GM15510 (cell line): Measurements from ENCODE around the gene POC1B.

ENCODE experiments used
- POLR2A ChIP-seq: IDR thresholded peaks from 3 replicates; pipeline ENCODE4 v1.6.1; 2011; ENCODE audit warnings: borderline replicate concordance; ENCODE audit not compliant: insufficient read length; ENCODE audit errors: extremely low read depth

POC1B gene

GRCh38 chr12:89523393-89523792, 2.5 kb downstream of the POC1B start:
- no peak for TF ChIP-seq POLR2A

DNA sequence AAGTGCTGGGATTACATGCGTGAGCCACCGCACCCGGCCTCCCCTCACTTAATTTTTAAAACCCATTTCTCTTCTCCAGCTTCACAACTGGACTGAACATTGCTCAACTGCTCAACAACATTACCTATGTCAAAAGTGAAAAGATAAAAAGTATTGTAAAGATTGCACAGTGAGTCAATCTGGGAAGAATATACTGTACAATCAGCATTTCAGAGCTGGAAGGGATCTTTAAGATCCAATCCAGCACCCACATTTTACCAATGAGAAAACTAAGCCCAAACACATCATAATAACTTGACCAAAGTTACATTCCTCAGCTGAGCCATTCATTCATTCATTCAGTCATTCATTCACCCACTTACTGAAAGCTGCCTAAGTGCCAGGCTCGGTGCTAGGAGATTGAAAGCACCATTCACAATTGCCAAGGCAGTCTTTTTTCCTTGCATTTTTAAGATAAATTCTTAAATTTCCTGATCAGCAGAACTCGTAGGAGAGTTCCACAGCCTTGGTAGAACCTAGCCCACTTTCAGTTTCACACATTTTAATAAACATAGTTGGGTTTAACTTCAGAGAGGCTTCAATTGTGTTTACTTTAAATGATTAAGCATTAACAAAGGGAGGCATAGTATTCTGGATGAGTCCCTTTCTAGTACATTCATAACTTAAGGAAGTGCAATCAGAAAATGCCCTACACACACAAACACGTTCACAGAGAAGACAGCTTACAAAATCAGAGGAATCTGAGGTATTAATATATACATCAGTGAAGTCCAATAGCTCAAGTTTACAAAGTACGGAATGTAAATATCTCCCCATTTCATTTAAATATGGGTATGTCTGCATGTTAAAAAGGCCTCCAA, 4.3 kb downstream of the POC1B start:
- TF ChIP-seq POLR2A, result no peak

GRCh38 chr12:89517720-89518119, 8.1 kb downstream of the POC1B start:
- no peak for TF ChIP-seq POLR2A

GRCh38 chr12:89516633-89517032, 9.2 kb downstream of the POC1B start:
- TF ChIP-seq POLR2A, result no peak

GRCh38 chr12:89514751-89515150, 11.1 kb downstream of the POC1B start:
- TF ChIP-seq POLR2A, result no peak

GRCh38 chr12:89513544-89513943, 12.3 kb downstream of the POC1B start:
- TF ChIP-seq POLR2A, result no peak

DNA sequence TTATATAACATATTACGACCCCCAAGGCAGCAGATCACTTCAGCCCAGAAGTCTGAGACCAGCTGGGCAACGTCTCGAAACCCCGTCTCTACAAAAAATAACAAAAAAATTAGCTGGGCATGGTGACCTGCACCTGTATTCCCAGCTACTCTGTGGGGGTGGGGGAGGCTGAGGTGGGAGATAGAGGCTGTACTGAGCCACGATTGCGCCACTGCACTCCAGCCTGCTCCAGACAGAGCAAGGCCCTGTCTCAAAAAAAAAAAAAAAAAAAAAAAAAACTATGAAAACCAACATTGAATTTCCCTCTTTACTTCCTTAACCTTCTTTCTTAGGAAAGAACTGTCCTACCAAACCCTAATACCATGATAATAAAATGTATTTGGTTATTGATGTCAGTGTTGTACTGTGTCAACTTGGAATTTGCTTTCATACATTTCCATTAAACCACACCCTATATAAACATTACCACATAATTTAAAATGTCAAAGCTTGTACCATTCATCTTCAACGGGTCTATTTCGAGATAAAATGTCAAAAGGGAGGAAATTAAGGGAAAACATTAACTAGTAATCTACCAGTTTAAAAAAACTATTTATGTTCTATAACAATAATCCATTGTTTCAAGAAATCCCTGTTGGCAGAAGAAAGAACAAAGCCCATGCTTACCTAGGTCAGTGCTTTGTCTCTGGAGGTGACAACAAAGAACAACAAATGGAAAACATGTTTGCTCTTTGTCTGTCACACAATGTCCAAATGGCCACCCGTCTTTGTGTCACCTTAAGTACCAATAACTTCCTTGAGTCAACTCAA, 18.6 kb downstream of the POC1B start:
- TF ChIP-seq POLR2A, result no peak

DNA sequence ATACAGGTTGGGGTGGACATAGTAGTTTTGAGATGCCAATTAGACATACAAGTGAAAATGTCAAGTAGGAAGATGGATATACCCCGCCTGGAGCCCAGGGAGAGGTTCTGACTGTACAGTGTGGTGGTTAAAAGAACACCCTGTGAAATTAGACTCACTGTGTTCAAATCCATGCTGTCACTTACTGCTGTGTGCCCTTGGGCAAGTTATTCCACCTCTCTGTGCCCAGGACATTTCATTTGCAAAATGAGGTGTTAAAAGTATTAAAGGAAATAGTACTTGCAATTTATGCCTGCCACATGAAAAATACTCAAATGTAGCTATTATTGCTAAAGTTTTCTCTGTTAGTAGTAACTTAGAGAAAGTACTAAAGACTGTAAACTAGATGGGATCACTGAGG, 19.8 kb downstream of the POC1B start:
- TF ChIP-seq POLR2A, result no peak

- no peak for TF ChIP-seq POLR2A
These were observed 21.1 kb downstream of the POC1B start for GRCh38 chr12:89504560-89505346.

- no peak for TF ChIP-seq POLR2A
These were observed 24.1 kb downstream of the POC1B start for GRCh38 chr12:89501793-89502192.

GRCh38 chr12:89499857-89500256, 26.0 kb downstream of the POC1B start:
- TF ChIP-seq POLR2A, result no peak

DNA sequence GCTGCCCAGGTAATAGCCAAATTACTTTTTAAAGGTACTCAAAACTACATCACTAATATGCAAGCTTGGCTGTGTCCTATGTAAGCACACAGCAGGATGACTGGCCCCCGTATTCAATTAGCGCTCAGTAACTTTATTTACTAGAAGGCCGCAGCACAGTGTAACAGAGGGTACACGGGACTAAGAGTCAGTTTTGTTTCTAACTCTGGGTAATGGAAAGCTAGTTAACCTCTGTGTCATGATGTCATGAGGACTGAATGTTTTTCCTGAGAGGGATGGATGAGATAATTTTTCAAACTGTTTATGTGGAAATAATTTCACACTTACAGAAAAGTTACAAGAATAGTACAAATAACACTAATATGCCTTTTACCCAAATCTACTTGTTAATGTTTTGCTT, 28.4 kb downstream of the POC1B start:
- no peak for TF ChIP-seq POLR2A

DNA sequence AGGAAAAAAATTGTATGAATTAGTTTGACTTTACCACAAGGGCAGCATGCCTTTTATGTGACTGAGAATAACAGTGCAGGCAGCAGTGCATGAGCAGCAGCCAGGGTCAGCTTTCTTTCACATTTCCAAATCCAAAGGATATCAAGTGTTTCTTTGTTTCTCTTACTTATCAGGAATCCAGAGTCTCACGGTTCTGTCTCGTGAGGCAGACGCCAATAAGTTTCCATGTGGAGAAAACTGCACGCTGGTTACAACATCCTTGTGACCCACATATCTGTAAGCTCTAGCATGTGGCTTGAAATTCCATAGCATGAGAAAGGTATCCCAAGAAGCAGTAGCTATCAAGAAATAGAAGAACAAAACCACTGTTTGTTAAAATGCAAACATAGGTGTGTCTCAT, 28.8 kb downstream of the POC1B start:
- TF ChIP-seq POLR2A, result no peak

DNA sequence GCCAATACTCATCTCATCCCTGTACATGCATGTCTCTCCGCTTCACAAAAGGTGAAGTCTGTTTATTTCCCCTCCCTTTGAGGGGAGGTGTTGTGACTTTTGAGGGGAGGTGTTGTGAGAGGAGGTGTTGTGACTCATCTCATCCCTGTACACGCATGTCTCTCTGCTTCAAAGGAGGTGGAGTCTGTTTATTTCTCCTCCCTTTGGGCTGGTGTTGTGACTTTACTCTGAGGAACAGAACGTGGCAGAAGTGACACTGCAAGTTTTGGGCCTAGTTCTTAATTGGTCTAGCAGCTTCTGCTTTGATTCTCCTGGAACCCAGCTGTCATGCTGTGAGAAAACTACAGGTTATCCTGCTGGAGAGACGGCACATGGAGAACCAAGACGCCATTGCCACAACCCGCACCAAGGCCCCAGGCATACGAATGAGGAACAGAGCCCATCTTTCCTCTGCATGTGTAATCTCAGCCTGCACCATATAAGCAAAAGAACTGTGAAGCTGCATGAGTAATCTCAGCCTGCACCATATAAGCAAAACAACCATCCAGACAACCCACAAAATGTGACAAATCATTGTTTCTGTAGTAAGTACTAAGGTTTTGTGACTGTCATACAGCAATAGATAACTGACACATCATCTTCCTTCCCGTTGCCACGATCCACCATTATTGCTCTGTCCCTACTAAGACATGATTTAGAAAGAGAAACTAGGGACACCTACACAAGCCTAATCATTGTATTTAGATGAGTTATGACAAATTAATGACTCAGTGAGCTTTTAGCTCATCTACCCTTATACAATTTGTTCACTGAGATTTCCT, 31.2 kb downstream of the POC1B start:
- no peak for TF ChIP-seq POLR2A
